ENCODE measurements around the gene LIMA1. TPM values are rescaled to one million over a fixed set of nuclear protein-coding genes. Genes with fewer than 3 reads are reported as not detected.
"Not testable (repeated sequence)": the region's sequence is repeated elsewhere in the genome, so short reads cannot be mapped to it uniquely, and the experiment has no call there.

Gene LIMA1
- total and polyA plus RNA-seq, 9 of the 15 experiments (the other 6 are each of a cell fraction or from before 2014, with no cell fraction given) = 20.2 to 37.8 (median 27.3) TPM

DNA sequence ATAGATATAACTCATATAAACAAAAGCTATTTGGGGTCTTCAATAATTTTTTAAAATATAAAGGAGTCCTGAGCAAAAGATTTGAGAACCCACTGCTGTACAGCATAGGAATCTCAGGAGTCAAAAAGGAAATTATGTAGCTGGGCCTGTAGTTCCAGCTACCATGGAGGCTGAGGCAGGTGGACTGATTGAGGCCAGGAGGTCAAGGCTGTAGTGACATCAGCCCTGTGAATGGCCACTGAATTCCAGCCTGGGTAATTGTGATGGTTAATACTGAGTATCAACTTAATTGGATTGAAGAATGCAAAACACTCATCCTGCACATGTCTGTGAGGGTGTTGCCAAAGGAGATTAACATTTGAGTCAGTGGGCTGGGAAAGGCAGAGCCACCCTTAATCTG lies 126.7 kb downstream of the LIMA1 start:
- no peak for TF ChIP-seq KLF6 (CRISPR knock-in tag; IDR thresholded peaks at IDR 0.05; ENCODE audit: borderline replicate concordance)
- no peak for TF ChIP-seq ZNF184 (CRISPR knock-in tag; IDR thresholded peaks at IDR 0.05)
- no peak for TF ChIP-seq NFYB (IDR thresholded peaks at IDR 0.05; ENCODE audit: extremely low read depth, insufficient read length)
- TF ChIP-seq NFRKB (IDR thresholded peaks at IDR 0.05; ENCODE audit: low read depth) = no peak
- TF ChIP-seq ZNF75A (CRISPR knock-in tag; IDR thresholded peaks at IDR 0.05) = no peak
- TF ChIP-seq KDM2B (CRISPR knock-in tag; IDR thresholded peaks at IDR 0.05) = no peak
- no peak for ATAC-seq
- POLR2A ChIA-PET = interaction anchor here (0.6 to 1.4 kb wide), 4 partner anchors 11 to 1017 kb away, joined by 3 to 4 read pairs (median 3); partner anchors contain the start of genes CERS5 and COX14

DNA sequence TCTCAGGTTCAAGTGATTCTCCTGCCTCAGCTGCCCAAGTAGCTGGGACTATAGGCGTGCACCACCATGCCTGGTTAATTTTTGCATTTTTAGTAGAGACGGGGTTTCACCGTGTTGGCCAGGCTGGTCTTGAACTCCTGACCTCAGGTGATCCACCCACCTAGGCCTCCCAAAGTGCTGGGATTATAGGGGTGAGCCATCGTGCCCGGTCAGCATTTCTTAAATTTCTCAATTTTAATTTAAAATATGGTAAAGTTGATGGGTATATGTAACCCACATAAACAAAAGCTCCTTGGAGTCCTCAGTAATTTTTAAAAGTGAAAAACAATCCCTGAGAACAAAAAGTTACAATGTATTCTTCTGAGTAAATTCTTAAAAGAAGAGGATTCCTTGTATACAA lies 128.4 kb downstream of the LIMA1 start:
- in situ Hi-C loops (cut with MboI); intact Hi-C loops (cut with micrococcal nuclease); H3K9me3 ChIP-seq (replicated peaks; ENCODE audit: control insufficient read depth, insufficient read depth, low read depth, low read length); H3K27me3 ChIP-seq (ENCODE audit: control insufficient read depth in 2 of 2, insufficient read depth in 2 of 2, low read length in 2 of 2); H2AFZ ChIP-seq (ENCODE audit: low read depth, low read length); H3K4me2 ChIP-seq (ENCODE audit: insufficient read depth, low read length); CTCF ChIA-PET (ENCODE audit: low intra/inter-chr PET ratio); BruUV-seq (replicated peaks); H3K79me2 ChIP-seq (ENCODE audit: control insufficient read depth, insufficient read depth, low read length); H3K27ac ChIP-seq (ENCODE audit: extremely low read depth, low read depth, low read length); H3K4me1 ChIP-seq (replicated peaks in 1 of 2; ENCODE audit: control insufficient read depth in 2 of 2, insufficient read depth in 2 of 2, low read length in 2 of 2); DNase-seq (ENCODE audit: extremely low read depth in 1 of 4, low spot score in 3 of 4); H3K36me3 ChIP-seq (ENCODE audit: control insufficient read depth, insufficient read depth, low read length); H3K9ac ChIP-seq (ENCODE audit: insufficient read depth in 1 of 2, low read depth in 2 of 2, low read length in 2 of 2); FAIRE-seq; H3K4me3 ChIP-seq; H4K20me1 ChIP-seq (replicated peaks; ENCODE audit: control insufficient read depth, insufficient read depth, low read length); ATAC-seq; H3K9me1 ChIP-seq (ENCODE audit: control insufficient read depth, insufficient read depth, low read length): not testable (repeated sequence)
- POLR2A ChIA-PET = interaction anchor here (1.5 kb wide), 1 partner anchor 12 kb away, joined by 4 read pairs; the partner anchor contains the start of gene CERS5
- peak; percentile 58 for TF ChIP-seq C11orf30 (IDR thresholded peaks at IDR 0.05; ENCODE audit: low read depth)
- peak; percentile 79 for TF ChIP-seq ZNF316 (IDR thresholded peaks at IDR 0.05)
- TF ChIP-seq MAFG (tag; conservative IDR thresholded peaks at IDR 0.05) = 0 out of 2 replicates have a peak, but pooled peaks have one; percentile 11
- WGBS (ENCODE audit: insufficient coverage, low coverage, missing lambda C conversion rate) = 81% methylated on average over 5 of the region's 5 CpGs

More for the DNA sequence above, 126.7 kb downstream of the LIMA1 start:
- no peak overlapping the region for H3K9ac ChIP-seq (ENCODE audit: insufficient read depth in 1 of 2, low read depth in 2 of 2, low read length in 2 of 2)
- intact Hi-C loops (cut with micrococcal nuclease) = no loop called here
- H3K4me3 ChIP-seq = no peak overlapping the region
- no peaks in the 10 kb centered on the region; the same call in 2 of the 3 replicates for H3K36me3 ChIP-seq (ENCODE audit: control insufficient read depth, insufficient read depth, low read length)
- CTCF ChIA-PET (ENCODE audit: low intra/inter-chr PET ratio) = no interaction called here
- in situ Hi-C loops (cut with MboI) = no loop called here
- H3K27me3 ChIP-seq (ENCODE audit: control insufficient read depth in 2 of 2, insufficient read depth in 2 of 2, low read length in 2 of 2) = no peaks in the 10 kb centered on the region
- H3K9me1 ChIP-seq (ENCODE audit: control insufficient read depth, insufficient read depth, low read length) = no peaks in the 10 kb centered on the region
- no TSS peak for BruUV-seq (replicated peaks)
- no peaks in the 10 kb centered on the region for H4K20me1 ChIP-seq (replicated peaks; ENCODE audit: control insufficient read depth, insufficient read depth, low read length)
- peaks cover 0 to 2% of the 10 kb centered on the region in 2 experiments; a peak in 2 of 5 replicates for H3K4me1 ChIP-seq (replicated peaks in 1 of 2; ENCODE audit: control insufficient read depth in 2 of 2, insufficient read depth in 2 of 2, low read length in 2 of 2)
- DNase-seq (ENCODE audit: extremely low read depth in 1 of 4, low spot score in 3 of 4) = no peak
- no peak for FAIRE-seq
- H3K79me2 ChIP-seq (ENCODE audit: control insufficient read depth, insufficient read depth, low read length) = peaks cover 9% of the 10 kb centered on the region; the same call in 2 of the 3 replicates
- H3K9me3 ChIP-seq (replicated peaks; ENCODE audit: control insufficient read depth, insufficient read depth, low read depth, low read length) = no peaks in the 10 kb centered on the region
- no peak overlapping the region for H3K27ac ChIP-seq (ENCODE audit: extremely low read depth, low read depth, low read length)
- H2AFZ ChIP-seq (ENCODE audit: low read depth, low read length) = no peak overlapping the region
- no peak overlapping the region for H3K4me2 ChIP-seq (ENCODE audit: insufficient read depth, low read length)
